Measurements from ENCODE around the gene PPP2R2C.

PPP2R2C gene

DNA sequence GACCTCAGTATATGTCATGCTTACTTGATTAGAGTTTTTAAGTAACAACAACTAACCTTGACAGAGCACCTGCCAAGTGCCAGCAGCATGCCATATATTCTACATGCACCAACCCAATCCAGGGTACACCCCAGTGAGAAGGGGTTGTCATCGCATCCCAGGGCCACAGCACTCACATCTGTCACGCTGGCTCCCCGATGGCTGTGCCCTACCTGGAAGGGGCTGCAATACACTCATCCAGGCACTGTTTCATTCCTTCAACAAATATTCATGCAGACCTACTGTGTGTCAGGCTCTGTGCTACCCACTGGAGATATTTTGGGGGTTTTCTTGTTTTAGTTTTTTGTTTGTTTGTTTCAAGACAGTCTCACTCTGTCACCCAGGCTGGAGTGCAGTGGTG lies 49.5 kb downstream of the PPP2R2C start:
- TF ChIP-seq, protein P1, sequence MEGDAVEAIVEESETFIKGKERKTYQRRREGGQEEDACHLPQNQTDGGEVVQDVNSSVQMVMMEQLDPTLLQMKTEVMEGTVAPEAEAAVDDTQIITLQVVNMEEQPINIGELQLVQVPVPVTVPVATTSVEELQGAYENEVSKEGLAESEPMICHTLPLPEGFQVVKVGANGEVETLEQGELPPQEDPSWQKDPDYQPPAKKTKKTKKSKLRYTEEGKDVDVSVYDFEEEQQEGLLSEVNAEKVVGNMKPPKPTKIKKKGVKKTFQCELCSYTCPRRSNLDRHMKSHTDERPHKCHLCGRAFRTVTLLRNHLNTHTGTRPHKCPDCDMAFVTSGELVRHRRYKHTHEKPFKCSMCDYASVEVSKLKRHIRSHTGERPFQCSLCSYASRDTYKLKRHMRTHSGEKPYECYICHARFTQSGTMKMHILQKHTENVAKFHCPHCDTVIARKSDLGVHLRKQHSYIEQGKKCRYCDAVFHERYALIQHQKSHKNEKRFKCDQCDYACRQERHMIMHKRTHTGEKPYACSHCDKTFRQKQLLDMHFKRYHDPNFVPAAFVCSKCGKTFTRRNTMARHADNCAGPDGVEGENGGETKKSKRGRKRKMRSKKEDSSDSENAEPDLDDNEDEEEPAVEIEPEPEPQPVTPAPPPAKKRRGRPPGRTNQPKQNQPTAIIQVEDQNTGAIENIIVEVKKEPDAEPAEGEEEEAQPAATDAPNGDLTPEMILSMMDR (IDR thresholded peaks at IDR 0.05; ENCODE audit: borderline replicate concordance, control extremely low read depth, extremely low read depth, insufficient read depth, missing control alignments), result no peak
- in situ Hi-C loops (cut with MboI; ENCODE audit: low sequenced_read_pairs, unreplicated experiment), result no loop called here
- no peak for DNase-seq (ENCODE audit: low spot score)

- in situ Hi-C loops (cut with MboI; ENCODE audit: low sequenced_read_pairs, unreplicated experiment), result no loop called here
- no peak for DNase-seq (ENCODE audit: low spot score)
- TF ChIP-seq, protein P1 (IDR thresholded peaks at IDR 0.05; ENCODE audit: borderline replicate concordance, control extremely low read depth, extremely low read depth, insufficient read depth, missing control alignments), result no peak
Observed at GRCh38 chr4:6422105-6422504, 50.3 kb downstream of the PPP2R2C start.

DNA sequence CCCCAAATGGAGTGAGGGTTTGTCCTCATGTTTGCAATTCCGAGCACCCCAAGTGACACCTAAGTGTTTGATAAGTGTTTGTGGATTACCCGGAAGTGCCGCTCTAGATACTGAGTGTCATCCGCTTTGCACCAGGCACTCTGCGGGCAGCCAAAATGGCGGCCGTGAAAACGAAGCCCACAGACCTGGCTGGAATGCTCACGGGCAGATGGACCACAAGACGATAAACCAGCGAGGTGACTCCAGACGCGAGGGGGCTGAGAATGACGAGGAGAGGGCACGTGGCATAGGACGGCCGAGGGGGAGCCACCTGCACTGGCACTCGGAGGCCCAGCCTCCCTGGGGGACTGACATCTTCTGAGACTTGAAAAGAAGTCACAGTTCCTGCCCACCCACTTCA lies 51.0 kb downstream of the PPP2R2C start:
- TF ChIP-seq, protein P1 (IDR thresholded peaks at IDR 0.05; ENCODE audit: borderline replicate concordance, control extremely low read depth, extremely low read depth, insufficient read depth, missing control alignments), result no peak
- in situ Hi-C loops (cut with MboI; ENCODE audit: low sequenced_read_pairs, unreplicated experiment), result no loop called here
- no peak for DNase-seq (ENCODE audit: low spot score)

DNA sequence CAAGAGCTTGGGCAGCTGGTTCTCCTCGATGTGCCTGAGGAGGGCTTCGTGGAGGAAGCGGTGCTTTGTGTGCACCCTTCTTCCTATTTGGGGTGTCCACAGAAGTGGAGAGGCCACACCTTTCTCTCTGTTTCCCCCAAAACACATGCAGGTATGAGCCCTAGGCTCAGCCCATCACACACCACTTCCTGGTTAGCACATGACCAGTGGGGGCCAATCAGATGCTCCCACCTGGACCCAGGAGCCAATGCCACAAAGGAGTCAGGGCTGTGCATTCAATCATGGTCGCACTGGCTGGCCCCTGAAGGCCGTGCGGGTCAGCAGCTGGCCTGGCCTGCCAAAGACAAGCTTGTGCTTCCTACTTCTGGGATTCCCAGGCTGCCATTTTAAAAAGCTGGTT lies 51.4 kb downstream of the PPP2R2C start:
- TF ChIP-seq, protein P1 (IDR thresholded peaks at IDR 0.05; ENCODE audit: borderline replicate concordance, control extremely low read depth, extremely low read depth, insufficient read depth, missing control alignments), result no peak
- in situ Hi-C loops (cut with MboI; ENCODE audit: low sequenced_read_pairs, unreplicated experiment), result no loop called here
- DNase-seq (ENCODE audit: low spot score), result no peak

- DNase-seq (ENCODE audit: low spot score), result no peak
- TF ChIP-seq, protein P1 (IDR thresholded peaks at IDR 0.05; ENCODE audit: borderline replicate concordance, control extremely low read depth, extremely low read depth, insufficient read depth, missing control alignments), result no peak
Observed at GRCh38 chr4:6420036-6420435, 52.4 kb downstream of the PPP2R2C start.

DNA sequence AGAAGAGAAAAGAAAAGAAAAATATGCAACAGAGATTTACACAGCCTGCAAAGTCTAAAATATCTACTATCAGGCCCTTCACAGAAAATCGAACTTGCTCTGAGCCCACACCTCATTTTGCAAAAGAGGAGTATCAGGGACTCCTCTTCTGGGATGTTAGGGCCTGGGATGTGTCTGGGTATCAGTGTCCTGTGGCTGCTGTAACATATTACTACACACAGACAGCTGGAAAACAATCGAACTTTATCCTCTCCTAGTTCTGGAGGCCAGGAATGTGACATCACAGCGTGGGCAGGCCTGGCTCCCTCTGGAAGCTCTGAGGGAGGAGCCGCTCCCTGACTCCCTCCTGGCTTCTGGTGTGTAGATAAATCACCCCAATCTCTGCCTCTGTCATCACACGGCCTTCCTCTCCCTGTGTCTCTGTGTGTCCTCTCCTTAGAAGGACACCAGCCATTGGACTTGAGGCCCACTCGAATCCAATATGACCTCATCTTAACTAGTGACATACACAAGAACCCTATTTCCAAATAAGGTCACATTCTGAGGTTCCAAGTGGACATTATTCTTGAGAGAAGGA lies 52.9 kb downstream of the PPP2R2C start:
- in situ Hi-C loops (cut with MboI; ENCODE audit: low sequenced_read_pairs, unreplicated experiment), result no loop called here
- no peak for DNase-seq (ENCODE audit: low spot score)
- TF ChIP-seq, protein P1 (IDR thresholded peaks at IDR 0.05; ENCODE audit: borderline replicate concordance, control extremely low read depth, extremely low read depth, insufficient read depth, missing control alignments), result no peak

More at GRCh38 chr4:6420036-6420435, 52.4 kb downstream of the PPP2R2C start:
- in situ Hi-C loops (cut with MboI; ENCODE audit: low sequenced_read_pairs, unreplicated experiment), result no loop called here
